Effector CD4-positive, alpha-beta T cell (primary cell): Measurements from ENCODE around the gene ABHD2.
A peak's percentile ranks its signal among the peaks of the same experiment; 100 is the strongest.
"Not testable (repeated sequence)": the region's sequence is repeated elsewhere in the genome, so short reads cannot be mapped to it uniquely, and the experiment has no call there.

Source experiments
- DNase-seq: peaks from one replicate; pipeline ENCODE4 v3.0.0-alpha.2; 2020

The ABHD2 gene

GRCh38 chr15:89122505-89123180 is 34.4 kb downstream of the ABHD2 start:
- DNase-seq = no peak

GRCh38 chr15:89123181-89123525 is 34.9 kb downstream of the ABHD2 start:
- DNase-seq = no peak

DNA sequence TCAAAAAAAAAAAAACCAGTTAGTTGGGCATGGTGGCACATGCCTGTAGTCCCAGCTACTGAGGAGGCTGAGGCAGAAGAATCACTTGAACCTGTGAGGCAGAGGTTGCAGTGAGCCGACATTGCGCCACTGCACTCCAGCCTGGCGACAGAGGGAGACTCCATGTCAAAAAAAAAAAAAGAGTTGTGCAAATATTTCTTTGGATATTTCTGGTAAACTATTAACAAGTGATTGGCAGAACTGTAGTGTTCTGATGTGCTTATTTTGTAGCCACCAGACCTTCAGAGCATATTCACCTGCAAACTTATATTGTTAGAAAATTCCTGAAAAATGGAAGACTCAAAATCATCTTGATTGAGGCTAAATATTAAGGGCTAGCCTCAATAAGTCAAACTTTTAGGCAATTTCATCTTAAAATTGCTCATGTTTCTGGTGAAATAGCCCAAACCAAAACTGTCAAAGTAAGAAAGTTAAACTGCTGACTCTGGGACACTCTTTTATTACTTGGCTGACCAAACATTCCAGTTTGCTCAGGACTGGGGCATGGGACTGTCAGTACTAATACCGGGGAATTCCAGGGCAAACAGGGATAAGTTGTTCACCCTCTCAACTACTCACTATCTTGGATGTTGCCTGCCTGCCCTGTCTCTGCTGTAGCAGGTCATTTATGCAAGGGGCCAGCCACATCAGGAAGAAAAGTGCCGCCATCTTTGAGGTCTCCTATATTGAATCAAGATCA is 37.0 kb downstream of the ABHD2 start:
- no peak for DNase-seq

DNA sequence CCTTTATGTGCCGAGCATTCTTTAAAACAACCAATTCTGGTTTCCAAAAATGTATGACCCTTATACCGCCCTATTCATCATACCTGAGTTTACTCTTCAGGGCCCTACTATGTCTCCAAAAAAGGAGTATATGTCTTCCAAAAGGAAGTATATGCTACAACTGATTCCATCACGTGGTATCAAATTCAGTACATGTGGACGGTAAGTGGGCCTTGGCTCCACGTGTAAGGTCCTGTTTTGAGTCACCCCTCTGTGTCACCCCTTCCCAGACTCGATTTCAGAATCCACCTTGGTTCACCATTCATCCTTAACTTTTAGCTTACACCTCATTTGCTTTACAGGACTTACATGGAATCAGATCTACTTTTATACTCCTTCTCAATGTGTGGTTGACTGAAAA is 37.8 kb downstream of the ABHD2 start:
- no peak for DNase-seq

GRCh38 chr15:89127054-89127702 is 38.9 kb downstream of the ABHD2 start:
- DNase-seq = no peak

DNA sequence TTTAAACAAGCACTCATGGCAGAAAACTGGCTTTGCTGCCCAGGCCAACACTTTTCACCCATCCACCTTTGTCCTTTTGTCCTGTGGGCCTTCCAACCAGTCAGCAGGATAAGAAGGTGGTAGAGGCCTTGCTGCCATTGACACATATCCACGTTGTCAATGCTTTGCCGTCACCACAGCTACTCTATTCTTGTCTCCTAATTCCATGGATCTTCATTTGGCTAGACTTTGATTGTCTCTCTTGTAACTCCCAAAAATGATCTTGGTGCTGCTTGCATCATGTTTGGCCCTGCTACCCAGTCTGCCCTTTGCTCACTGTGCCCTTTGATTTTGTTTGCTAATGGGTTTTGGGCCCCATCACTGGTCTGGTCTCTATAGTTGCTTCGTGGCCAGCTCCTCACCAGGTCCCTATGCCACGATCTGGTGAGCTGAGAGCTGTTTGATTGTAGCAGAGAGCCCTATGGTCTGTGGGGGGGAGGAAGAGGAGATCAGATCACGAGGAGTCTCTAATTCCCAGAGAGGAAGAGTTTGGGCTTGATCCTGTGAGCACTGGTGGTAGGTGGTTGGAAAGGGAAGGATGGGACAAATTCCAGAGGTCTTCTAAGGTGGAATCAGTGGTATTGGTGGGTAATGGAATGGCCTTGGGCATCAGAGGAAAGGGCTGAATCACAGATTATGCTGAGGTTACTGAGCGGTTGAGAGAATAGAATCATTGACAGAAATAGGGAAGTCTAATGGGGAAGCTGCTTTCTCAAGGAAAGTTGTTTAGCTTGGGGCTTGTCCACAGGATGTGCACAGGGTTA is 40.3 kb downstream of the ABHD2 start:
- DNase-seq = no peak

DNA sequence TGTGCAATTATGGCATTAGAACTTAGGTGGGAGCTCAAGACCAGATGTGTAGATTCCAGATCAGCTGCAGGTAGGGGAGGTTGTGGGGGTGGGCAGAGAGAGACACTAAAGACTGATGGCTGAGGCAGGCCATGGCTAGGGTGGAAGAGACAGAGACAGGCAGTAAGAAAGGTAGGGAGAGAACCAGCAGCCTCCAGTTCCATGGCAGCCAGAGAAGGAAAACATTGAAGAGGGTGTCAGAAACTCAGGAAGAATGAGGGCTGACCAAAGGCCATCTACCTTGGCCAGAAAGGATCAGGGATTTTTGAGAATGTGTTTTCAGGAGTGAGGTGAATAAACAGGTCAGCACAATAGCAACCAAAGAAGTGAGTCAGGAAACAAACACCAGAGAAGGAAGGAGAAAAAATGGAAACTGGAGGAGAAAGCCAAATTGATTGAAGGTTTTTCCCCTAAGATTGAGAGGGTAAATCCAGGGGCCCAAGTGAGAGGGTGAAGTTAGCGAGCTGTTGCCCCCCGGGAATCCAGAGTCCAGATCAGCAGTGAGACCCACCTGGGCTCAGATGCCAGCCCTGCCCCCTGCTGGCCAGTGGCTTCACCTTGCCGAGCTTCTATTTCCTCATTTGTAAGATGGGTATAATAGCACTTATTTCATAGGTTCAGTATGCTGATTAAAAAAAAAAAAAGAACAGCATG is 41.0 kb downstream of the ABHD2 start:
- peak; percentile 56 for DNase-seq

DNA sequence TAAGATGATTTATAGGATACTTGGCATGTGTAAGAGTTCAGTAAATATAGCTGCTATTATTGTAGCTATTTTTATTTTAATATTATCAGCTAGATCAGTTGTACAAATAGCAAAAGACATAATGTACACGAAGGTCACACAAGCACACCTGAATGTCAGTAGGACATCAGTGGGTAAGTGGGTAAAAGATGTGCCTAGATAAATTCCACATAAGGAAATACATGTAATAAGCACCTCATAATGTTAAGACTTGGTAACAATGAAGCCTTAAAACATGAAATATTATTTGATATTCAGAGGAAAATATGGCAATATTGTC is 41.5 kb downstream of the ABHD2 start:
- no peak for DNase-seq

DNA sequence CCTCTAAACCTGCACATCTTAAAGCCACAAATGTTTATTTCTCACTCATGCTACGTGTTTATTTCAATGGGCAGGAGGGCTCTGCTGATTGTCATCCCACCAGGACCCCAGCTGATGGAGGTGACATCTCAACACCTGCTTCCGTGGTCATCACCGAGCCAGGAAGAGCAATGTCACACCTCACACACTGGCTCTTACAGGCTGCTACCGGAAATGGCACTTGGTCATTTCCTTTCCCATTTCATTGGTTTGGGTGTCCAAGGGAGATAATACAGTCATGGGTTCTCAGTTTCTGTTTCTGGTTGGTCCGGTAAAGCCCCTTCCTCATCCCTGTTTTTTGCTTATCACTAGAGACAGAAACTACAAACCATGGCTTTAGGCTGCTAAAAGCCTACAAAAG is 41.9 kb downstream of the ABHD2 start:
- no peak for DNase-seq

- no peak for DNase-seq
Measured at GRCh38 chr15:89131731-89132130, 43.5 kb downstream of the ABHD2 start.

DNA sequence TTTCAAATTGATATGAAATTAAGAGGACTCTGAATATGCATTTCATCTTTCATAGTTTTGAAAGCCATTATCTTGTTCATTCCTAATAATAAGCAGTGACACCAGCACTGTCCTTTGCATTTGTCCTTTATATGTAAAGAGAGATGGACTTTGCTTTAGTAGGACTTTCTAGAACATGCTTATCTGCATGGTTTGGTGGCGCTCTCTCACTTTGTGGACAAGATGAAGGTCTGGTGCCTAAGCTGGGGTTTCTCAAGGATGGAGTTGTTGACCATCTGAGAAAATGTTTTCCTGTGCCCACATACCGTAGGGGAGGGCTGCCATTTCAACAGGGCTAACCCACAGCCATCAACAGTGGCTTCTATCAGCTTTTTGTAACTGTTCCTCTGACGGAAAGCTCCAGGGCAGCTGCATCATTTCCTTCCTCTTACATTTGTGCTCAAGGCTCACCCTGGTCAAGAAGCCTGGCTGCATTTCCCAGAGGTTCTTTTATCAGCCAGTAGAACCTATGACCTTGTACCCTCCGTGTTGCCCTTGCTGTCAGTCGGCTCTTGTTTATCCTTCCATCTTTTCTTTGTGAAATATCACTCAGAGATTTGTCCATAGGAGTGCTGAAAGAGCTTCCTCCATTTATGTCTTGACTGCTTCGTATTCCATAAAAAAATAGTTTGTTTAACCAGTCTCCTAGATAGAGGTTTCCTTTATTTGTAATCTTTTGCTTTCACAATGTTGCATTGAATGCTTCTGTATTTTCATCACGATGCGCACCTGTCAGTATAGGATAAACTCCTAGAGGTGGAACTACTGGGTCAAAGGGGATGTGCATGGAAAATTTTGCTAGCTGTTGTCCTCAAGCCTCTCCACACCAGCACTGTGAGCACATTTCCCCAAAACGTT is 44.6 kb downstream of the ABHD2 start:
- DNase-seq = no peak

- not testable (repeated sequence) for DNase-seq
Measured at GRCh38 chr15:89135387-89136077, 47.3 kb downstream of the ABHD2 start.

- no peak for DNase-seq
Measured at GRCh38 chr15:89136078-89136806, 48.0 kb downstream of the ABHD2 start.

GRCh38 chr15:89136818-89137772 is 48.8 kb downstream of the ABHD2 start:
- DNase-seq = no peak

DNA sequence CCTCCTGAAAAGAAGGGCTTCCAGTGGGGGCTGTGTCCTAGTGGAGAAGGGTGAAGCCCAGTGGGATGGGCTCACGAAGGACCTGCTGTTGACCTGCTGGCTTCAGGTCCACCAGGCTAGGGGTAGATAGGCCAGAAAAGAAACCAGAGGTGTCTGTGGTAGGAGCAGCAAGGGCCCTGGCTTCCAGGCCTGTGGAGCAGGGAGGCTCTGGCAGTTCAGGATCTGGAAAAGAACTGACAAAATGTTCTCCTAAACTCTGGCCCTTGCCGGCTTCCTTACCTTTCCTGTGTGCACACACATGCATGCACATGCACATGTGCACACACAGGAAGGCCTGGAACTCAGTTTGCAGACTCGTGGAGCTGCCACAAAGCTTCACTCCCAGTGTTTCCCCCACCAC is 49.7 kb downstream of the ABHD2 start:
- DNase-seq = no peak

- no peak for DNase-seq
Measured at GRCh38 chr15:89138999-89139612, 50.9 kb downstream of the ABHD2 start.

GRCh38 chr15:89139613-89140499 is 51.6 kb downstream of the ABHD2 start:
- no peak for DNase-seq

DNA sequence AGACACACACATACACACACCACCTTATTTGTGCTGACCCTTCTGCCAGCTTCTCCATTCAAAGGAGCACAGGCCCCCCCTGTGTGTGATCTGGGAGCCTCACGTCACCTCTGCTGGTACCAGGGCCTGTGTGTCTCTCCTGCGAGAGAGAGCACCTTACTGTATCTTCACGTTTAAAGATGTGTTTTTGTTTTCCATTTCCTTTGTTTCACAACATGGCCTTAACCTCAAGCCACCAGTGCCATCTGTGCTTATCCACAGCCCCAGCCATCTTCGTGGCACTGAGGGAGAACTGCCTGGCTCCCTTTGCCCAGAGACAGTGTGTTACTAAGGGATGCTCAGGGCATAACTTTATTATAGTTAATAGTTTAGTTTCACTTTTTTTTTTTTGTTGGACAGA is 52.3 kb downstream of the ABHD2 start:
- DNase-seq = no peak
